ENCODE measurements around the gene GRK3. TPM values are rescaled to one million over a fixed set of nuclear protein-coding genes. Genes with fewer than 3 reads are reported as not detected.
"Not testable (repeated sequence)": the region's sequence is repeated elsewhere in the genome, so short reads cannot be mapped to it uniquely, and the experiment has no call there.

The GRK3 gene
- total RNA-seq, 4 donors from 2014 or later: 0.64 to 5.3 (median 2.8) TPM

DNA sequence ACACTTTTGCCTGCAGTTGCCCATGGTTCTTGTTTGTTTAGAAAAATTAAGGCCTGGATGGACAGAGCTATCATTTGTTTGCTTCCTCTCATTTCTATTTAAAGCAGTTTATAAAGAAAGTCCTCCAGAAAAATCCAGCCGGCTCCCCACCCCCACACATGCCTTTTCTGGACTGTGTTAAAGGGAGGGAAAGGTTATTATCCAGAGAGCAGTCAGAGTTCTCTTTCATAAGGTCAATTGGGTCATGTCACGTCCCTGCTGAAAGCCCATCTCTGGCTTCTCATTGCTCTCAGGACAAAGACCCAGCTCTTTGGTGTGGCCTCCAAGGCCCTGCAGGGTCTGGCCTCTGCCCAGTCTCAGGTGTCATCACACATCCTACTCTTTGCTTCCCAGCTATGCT is 9.8 kb upstream of the GRK3 start:
- TF ChIP-seq, protein P1, sequence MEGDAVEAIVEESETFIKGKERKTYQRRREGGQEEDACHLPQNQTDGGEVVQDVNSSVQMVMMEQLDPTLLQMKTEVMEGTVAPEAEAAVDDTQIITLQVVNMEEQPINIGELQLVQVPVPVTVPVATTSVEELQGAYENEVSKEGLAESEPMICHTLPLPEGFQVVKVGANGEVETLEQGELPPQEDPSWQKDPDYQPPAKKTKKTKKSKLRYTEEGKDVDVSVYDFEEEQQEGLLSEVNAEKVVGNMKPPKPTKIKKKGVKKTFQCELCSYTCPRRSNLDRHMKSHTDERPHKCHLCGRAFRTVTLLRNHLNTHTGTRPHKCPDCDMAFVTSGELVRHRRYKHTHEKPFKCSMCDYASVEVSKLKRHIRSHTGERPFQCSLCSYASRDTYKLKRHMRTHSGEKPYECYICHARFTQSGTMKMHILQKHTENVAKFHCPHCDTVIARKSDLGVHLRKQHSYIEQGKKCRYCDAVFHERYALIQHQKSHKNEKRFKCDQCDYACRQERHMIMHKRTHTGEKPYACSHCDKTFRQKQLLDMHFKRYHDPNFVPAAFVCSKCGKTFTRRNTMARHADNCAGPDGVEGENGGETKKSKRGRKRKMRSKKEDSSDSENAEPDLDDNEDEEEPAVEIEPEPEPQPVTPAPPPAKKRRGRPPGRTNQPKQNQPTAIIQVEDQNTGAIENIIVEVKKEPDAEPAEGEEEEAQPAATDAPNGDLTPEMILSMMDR (IDR thresholded peaks at IDR 0.05): no peak
- TF ChIP-seq POLR2A (IDR thresholded peaks at IDR 0.05): no peak
- H3K9me3 ChIP-seq: no peaks in the 10 kb centered on the region
- intact Hi-C loops (cut with DNase I): no loop called here
- no peaks in the 10 kb centered on the region for H3K27me3 ChIP-seq
- H3K27ac ChIP-seq: no peak overlapping the region
- WGBS, 2 donors: 53 to 73% methylated on average over 2 of the region's 2 CpGs
- H3K4me3 ChIP-seq: no peak overlapping the region
- no peaks in the 10 kb centered on the region for H3K36me3 ChIP-seq
- no peak for DNase-seq
- no peaks in the 10 kb centered on the region for H3K4me1 ChIP-seq

DNA sequence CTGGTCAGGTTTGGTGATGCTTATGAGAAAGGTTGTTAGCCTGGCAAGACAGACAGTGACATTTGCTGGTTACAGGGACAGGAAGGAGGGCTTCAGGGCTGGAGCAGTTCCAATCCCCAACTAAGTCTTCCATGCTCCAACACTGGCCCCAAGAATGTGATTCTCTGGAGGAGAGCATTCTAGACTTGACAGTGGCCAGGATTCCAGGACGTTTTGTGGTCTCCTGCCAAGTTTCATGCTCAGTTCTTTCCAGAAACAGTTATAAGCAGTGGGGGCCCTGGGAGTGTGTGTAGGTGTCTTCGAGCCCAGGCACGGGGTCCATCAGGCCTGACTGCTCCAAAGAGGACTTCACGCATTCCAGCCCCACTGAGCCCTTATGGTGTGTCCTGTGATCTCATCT is 8.9 kb upstream of the GRK3 start:
- TF ChIP-seq, protein P1 (IDR thresholded peaks at IDR 0.05): no peak
- no peak for TF ChIP-seq POLR2A (IDR thresholded peaks at IDR 0.05)
- WGBS, 2 donors: 63 to 75% methylated on average over 4 of the region's 4 CpGs
- H3K36me3 ChIP-seq: no peaks in the 10 kb centered on the region
- no peak overlapping the region for H3K27ac ChIP-seq
- H3K4me1 ChIP-seq: no peaks in the 10 kb centered on the region
- no peak for DNase-seq
- no peaks in the 10 kb centered on the region for H3K9me3 ChIP-seq
- no peaks in the 10 kb centered on the region for H3K27me3 ChIP-seq
- H3K4me3 ChIP-seq: no peak overlapping the region
- intact Hi-C loops (cut with DNase I): no loop called here

DNA sequence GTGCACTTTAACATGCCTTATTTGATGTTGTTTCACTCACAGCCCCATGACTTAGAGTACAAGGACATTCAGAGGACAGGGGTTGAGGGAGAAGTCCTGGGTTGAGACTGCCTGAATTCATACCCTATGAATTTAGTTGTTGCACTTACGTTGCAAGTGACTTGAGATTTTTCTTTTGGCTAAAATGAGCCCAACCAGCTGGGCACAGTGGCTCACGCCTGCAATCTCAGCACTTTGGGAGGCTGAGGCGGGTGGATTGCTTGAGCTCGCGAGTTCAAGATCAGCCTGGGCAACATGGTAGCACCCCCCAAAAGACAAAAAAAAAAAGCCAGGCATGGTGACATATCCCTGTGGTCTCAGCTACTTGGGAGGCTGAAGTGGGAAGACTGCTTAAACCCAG is 7.3 kb upstream of the GRK3 start:
- no peak overlapping the region for H3K4me3 ChIP-seq
- no peaks in the 10 kb centered on the region for H3K27me3 ChIP-seq
- no peak for DNase-seq
- no peak for TF ChIP-seq POLR2A (IDR thresholded peaks at IDR 0.05)
- TF ChIP-seq, protein P1 (IDR thresholded peaks at IDR 0.05): no peak
- 90 to 96% methylated on average over 5 of the region's 5 CpGs for WGBS, 2 donors
- H3K9me3 ChIP-seq: no peaks in the 10 kb centered on the region
- intact Hi-C loops (cut with DNase I): no loop called here
- no peak overlapping the region for H3K27ac ChIP-seq
- H3K4me1 ChIP-seq: no peaks in the 10 kb centered on the region
- H3K36me3 ChIP-seq: no peaks in the 10 kb centered on the region

DNA sequence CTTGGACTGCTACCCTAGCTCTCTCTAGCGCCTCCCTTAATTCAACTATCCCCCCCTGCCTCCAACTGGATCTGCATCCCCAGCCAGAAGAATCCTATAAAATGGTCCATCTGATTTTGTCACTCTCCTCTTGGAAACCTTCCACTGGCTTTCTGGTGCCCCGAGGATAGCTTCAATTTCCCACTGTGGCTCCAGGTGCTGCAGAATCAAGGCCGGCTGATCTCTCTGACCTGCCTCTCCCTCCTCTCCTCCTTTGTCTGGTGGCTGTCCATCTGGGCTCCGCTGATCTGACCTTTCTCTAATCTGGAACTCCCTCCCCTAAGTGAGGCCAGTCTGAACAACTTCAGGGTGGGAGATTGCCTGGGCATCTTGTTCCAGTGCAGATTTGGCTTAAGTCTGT is 6.1 kb upstream of the GRK3 start:
- Histone ChIP-seq H3K4me1 (peaks cover 0 to 1% (median 0%) of the 10 kb centered on the region in 3 donors), H3K9me3 (no peaks in the 10 kb centered on the region), H3K36me3 (no peaks in the 10 kb centered on the region), H3K27ac (no peak overlapping the region), H3K27me3 (no peaks in the 10 kb centered on the region), H3K4me3 (no peak overlapping the region)
- intact Hi-C loops (cut with DNase I): no loop called here
- no peak for TF ChIP-seq POLR2A (IDR thresholded peaks at IDR 0.05)
- TF ChIP-seq, protein P1 (IDR thresholded peaks at IDR 0.05): no peak
- no peak for DNase-seq
- WGBS, 2 donors: 88 to 95% methylated on average over 4 of the region's 4 CpGs

DNA sequence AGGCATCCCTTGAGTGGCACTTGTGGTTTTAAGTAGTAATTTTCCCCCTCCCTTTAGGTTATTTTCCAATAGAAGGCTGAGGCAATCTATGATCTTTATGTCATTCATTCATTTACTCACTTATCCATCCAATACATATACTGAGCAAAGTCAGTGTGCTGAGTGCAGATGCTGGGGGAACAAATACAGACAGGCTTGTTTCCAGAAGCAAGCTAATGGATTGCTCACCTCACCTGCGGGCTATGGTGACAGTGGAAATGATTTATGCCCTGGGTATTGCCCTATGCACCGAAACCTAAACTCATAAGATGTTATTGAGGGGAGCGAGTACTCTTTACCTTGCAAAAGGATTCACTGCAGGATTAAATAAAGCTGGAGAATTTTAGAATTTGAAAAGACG is 4.6 kb upstream of the GRK3 start:
- H3K4me1 ChIP-seq: peaks cover 3 to 14% (median 11%) of the 10 kb centered on the region in 3 donors
- H3K27ac ChIP-seq; H3K9me3 ChIP-seq; H3K4me3 ChIP-seq; H3K27me3 ChIP-seq; intact Hi-C loops (cut with DNase I); H3K36me3 ChIP-seq; DNase-seq: not testable (repeated sequence)
- WGBS, 2 donors: 71% methylated on average over 4 of the region's 4 CpGs

DNA sequence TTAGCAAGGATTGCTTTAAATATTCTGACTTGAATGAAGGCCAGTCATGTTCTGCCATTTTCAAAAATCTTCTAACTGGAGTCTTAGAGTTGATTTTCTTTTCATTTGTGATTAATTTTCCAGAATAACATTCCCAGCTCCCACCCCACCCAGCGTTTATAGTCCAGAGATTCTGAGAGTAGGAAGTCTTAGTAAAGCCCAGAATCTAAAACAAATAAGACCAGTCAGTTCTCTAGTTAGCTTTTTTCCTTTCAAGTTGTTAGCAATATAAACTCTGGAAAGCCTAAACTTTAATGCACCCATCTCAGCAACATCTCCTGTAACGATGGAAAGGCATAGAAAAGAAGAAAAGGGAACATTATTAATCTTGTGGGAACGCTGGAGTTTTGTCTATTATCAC is 3.3 kb upstream of the GRK3 start:
- WGBS, 2 donors: 54 to 55% methylated on average over 3 of the region's 3 CpGs
- intact Hi-C loops (cut with DNase I); H3K4me3 ChIP-seq: not testable (repeated sequence)

DNA sequence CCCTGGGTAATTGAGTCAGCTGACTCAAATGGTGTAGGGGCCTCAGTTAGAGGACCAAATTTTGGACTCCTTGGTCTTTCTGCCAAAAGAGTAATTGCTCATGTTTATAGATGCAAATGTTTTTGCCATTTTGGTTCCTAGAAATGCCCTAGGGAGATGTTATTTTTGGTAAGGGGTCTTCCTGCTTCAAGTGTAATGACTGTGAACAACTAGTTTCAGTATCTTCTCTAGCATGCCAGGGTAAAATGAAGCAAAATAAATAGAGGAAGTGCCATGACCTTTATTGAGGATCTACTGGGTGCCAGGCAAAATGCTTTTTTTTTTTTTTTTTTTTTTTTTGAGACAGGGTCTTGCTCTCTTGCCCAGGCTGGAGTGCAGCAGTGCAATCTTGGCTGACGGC is 2.5 kb upstream of the GRK3 start:
- H3K27ac ChIP-seq; H3K36me3 ChIP-seq; H3K9me3 ChIP-seq; H3K4me3 ChIP-seq; intact Hi-C loops (cut with DNase I); DNase-seq: not testable (repeated sequence)
- peaks cover 8 to 29% (median 19%) of the 10 kb centered on the region in 3 donors for H3K4me1 ChIP-seq
- WGBS, 2 donors: 90 to 100% methylated on average over 1 of the region's 1 CpG
- peaks cover 0 to 22% (median 0%) of the 10 kb centered on the region in 4 donors for H3K27me3 ChIP-seq

More for the DNA sequence above, 3.3 kb upstream of the GRK3 start:
- not testable (repeated sequence) for H3K27ac ChIP-seq, DNase-seq, H3K9me3 ChIP-seq, H3K36me3 ChIP-seq
- Histone ChIP-seq H3K4me1 (peaks cover 8 to 27% (median 19%) of the 10 kb centered on the region in 3 donors), H3K27me3 (peaks cover 0 to 19% (median 0%) of the 10 kb centered on the region in 4 donors)

DNA sequence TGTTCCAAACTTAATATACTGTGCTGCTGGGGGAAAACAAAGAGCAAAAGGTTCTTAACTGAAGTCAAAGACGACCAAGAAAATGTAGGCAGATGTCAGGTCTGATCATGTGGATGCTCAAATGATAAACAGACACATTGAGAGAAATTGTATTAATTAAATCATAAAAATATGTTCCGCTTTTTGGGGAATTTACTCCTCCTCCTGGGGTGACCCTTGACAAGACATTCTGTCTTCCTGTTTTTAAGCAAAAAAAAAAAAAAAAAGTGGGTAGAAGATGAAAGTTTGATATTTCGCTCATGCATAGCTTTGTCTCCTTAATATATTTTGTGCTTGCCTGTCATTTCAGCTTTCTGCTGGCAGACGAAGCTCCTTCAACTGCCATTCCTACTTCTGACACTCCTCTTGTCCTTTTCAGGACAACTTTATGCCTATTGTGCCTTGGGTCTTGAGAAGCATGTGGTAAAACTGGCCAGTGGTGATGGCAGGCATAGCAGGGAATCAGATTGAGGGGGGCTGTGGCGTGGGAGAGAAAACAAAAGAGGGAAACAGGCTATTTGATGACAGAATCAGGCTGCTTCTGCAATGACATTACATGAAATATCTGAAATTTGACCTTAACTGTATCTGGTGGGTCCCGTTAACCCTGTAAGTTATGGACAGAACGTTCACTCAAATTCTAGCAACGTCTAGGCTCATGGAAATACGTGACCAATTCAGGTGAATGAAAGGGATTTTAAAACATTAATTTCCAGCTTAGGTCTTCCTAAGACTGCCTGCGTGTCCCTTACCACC is 1.3 kb upstream of the GRK3 start:
- peak overlapping the region in 3 of 4 donors; percentile 68 to 85 (median 83) for H3K27ac ChIP-seq
- 32 to 35% methylated on average over 10 of the region's 10 CpGs for WGBS, 2 donors
- peaks cover 8 to 29% (median 19%) of the 10 kb centered on the region in 3 donors for H3K4me1 ChIP-seq
- H3K36me3 ChIP-seq; DNase-seq; intact Hi-C loops (cut with DNase I); H3K9me3 ChIP-seq: not testable (repeated sequence)
- H3K27me3 ChIP-seq: peaks cover 0 to 22% (median 0%) of the 10 kb centered on the region in 4 donors
- peak overlapping the region in 3 of 4 donors; percentile 55 to 96 (median 78) for H3K4me3 ChIP-seq
